ENCODE measurements around the gene TAGAP. TPM values are rescaled to one million over a fixed set of nuclear protein-coding genes. Genes with fewer than 3 reads are reported as not detected.
"Not testable (repeated sequence)": the region's sequence is repeated elsewhere in the genome, so short reads cannot be mapped to it uniquely, and the experiment has no call there.

TAGAP gene
- total RNA-seq, 1 experiment from 2014 or later, result 5.7 TPM

- Histone ChIP-seq H3K36me3 (no peaks in the 10 kb centered on the region), H3K4me3 (no peak overlapping the region), H3K27me3 (replicated peaks) (no peaks in the 10 kb centered on the region), H3K27ac (peak overlapping the region; percentile 48), H3K4me1 (replicated peaks) (peaks cover 65% of the 10 kb centered on the region), H3K9me3 (replicated peaks) (no peaks in the 10 kb centered on the region)
- peak; percentile 70 to 86 for DNase-seq (ENCODE audit: low read depth in 1 of 2, low spot score in 2 of 2)
Measured at GRCh38 chr6:159047891-159048685, 3.3 kb upstream of the TAGAP start.

- no peak overlapping the region for H3K4me3 ChIP-seq
- DNase-seq (ENCODE audit: low read depth in 1 of 2, low spot score in 2 of 2), result no peak
- no peaks in the 10 kb centered on the region for H3K27me3 ChIP-seq (replicated peaks)
Measured at GRCh38 chr6:159045801-159046200, 1.0 kb upstream of the TAGAP start.

DNA sequence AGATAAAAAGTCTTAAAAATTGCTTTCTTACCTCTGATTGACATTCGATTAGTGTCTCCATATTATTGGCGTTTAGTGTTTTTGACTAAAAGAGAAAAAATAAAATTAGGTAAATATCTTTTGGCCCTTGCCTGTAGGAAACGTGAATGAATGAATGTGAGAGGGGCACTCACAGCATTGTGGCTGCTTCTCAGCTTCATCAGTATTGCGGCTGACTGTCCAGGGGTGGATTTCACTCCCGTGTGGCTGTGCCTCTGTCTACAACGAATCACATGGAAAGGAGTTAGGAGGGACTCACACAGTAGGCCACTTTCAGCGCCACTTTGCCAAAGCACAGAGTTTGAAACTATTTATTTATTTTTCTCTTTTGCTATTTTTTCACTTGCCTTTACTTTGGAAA lies 844 bp downstream of the TAGAP start:
- peaks cover 54% of the 10 kb centered on the region for H3K4me1 ChIP-seq (replicated peaks)
- peak in 1 of 2 experiments; percentile 16 for DNase-seq (ENCODE audit: low read depth in 1 of 2, low spot score in 2 of 2)
- no peaks in the 10 kb centered on the region for H3K27me3 ChIP-seq (replicated peaks)
- H3K9me3 ChIP-seq (replicated peaks), result no peaks in the 10 kb centered on the region
- H3K4me3 ChIP-seq, result peak overlapping the region; percentile 31
- H3K36me3 ChIP-seq, result peaks cover 17% of the 10 kb centered on the region
- H3K27ac ChIP-seq, result no peak overlapping the region

More at GRCh38 chr6:159045801-159046200, 1.0 kb upstream of the TAGAP start:
- Histone ChIP-seq H3K36me3 (peaks cover 14% of the 10 kb centered on the region), H3K4me1 (replicated peaks) (peaks cover 61% of the 10 kb centered on the region), H3K27ac (no peak overlapping the region), H3K9me3 (replicated peaks) (no peaks in the 10 kb centered on the region)

- peak in 1 of 2 experiments; percentile 60 for DNase-seq (ENCODE audit: low read depth in 1 of 2, low spot score in 2 of 2)
- Histone ChIP-seq H3K4me3 (no peak overlapping the region), H3K4me1 (replicated peaks) (peaks cover 49% of the 10 kb centered on the region), H3K27me3 (replicated peaks) (no peaks in the 10 kb centered on the region), H3K36me3 (peaks cover 20% of the 10 kb centered on the region), H3K27ac (no peak overlapping the region), H3K9me3 (replicated peaks) (no peaks in the 10 kb centered on the region)
Measured at GRCh38 chr6:159043251-159043650, 1.5 kb downstream of the TAGAP start.

- peaks cover 20% of the 10 kb centered on the region for H3K36me3 ChIP-seq
- H3K9me3 ChIP-seq (replicated peaks), result no peaks in the 10 kb centered on the region
- DNase-seq (ENCODE audit: low read depth in 1 of 2, low spot score in 2 of 2), result no peak
- peaks cover 45% of the 10 kb centered on the region for H3K4me1 ChIP-seq (replicated peaks)
- H3K4me3 ChIP-seq, result no peak overlapping the region
- H3K27me3 ChIP-seq (replicated peaks), result no peaks in the 10 kb centered on the region
- no peak overlapping the region for H3K27ac ChIP-seq
Measured at GRCh38 chr6:159042826-159043181, 2.0 kb downstream of the TAGAP start.

DNA sequence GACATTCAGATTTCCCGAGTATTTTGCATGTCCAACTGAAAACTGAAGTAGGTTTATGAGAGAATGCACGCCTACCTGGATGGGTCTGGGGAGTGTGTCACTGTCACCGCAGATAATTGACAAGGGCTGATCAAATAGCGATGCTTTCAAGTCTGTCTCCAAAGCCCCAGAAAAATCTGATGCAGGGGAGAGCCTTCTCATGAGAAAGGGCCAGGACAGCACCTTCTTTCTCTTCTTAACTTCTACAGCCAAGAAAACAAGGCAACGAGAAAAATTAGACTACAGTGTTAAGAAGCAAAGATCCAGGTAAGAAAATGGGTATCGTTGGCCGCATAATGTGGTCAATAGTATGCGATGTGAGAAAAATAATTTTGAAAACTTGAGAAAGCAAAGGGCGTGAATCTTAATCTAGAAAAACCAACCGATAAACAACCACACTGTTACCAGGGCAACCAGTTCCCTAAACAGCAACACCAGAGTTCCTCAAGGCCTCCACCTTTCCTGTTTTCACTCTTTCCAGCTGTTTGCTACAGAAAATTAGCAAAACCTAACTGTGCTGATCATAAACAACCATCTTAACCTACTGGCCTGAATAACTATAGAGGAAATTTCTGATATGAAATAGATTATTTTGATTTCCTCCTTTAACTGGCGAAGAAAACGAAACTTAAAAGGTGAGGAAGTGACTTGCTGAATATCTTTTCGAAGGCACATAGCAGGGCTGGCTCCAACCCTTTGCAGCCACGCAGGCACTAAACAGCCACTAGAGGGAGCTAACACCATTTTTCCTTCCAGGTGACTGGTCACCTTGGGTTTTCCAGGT lies 2.6 kb downstream of the TAGAP start:
- DNase-seq (ENCODE audit: low read depth in 1 of 2, low spot score in 2 of 2), result peak in 1 of 2 experiments; percentile 63

DNA sequence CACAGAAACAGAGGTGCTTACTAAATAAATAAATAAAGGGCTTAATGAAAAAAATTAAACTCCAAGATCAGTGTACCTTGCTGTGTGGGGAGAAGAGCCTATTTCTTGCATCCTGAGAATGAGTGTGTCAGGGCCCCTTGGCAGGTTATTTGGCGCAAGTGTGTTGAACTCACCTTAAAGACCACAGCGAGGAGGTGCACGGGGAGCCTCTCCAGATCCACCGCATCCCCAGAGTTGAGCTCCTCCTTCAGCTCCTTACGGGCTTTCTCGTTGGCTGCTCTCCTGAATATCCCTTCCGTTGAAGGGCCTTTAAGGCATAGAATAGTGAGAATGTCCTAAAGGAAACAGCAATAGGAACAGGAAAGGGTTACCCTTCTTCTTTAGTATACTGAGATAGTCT lies 3.6 kb downstream of the TAGAP start:
- H3K36me3 ChIP-seq, result peaks cover 20% of the 10 kb centered on the region
- no peak overlapping the region for H3K27ac ChIP-seq
- H3K9me3 ChIP-seq (replicated peaks), result no peaks in the 10 kb centered on the region
- H3K27me3 ChIP-seq (replicated peaks), result no peaks in the 10 kb centered on the region
- no peak for DNase-seq (ENCODE audit: low read depth in 1 of 2, low spot score in 2 of 2)
- H3K4me3 ChIP-seq, result no peak overlapping the region
- H3K4me1 ChIP-seq (replicated peaks), result peaks cover 38% of the 10 kb centered on the region

More for the DNA sequence above, 2.6 kb downstream of the TAGAP start:
- H3K27ac ChIP-seq, result no peak overlapping the region
- peaks cover 39% of the 10 kb centered on the region for H3K4me1 ChIP-seq (replicated peaks)
- no peaks in the 10 kb centered on the region for H3K9me3 ChIP-seq (replicated peaks)
- no peak overlapping the region for H3K4me3 ChIP-seq
- H3K36me3 ChIP-seq, result peaks cover 20% of the 10 kb centered on the region
- no peaks in the 10 kb centered on the region for H3K27me3 ChIP-seq (replicated peaks)

GRCh38 chr6:159039885-159040258 lies 4.9 kb downstream of the TAGAP start:
- Histone ChIP-seq H3K27me3 (replicated peaks) (no peaks in the 10 kb centered on the region), H3K27ac (no peak overlapping the region), H3K36me3 (peaks cover 20% of the 10 kb centered on the region), H3K4me1 (replicated peaks) (peaks cover 30% of the 10 kb centered on the region), H3K4me3 (no peak overlapping the region), H3K9me3 (replicated peaks) (no peaks in the 10 kb centered on the region)
- DNase-seq (ENCODE audit: low read depth in 1 of 2, low spot score in 2 of 2), result no peak

- H3K4me1 ChIP-seq (replicated peaks), result peaks cover 29% of the 10 kb centered on the region
- no peaks in the 10 kb centered on the region for H3K27me3 ChIP-seq (replicated peaks)
- DNase-seq (ENCODE audit: low read depth in 1 of 2, low spot score in 2 of 2), result peak in 1 of 2 experiments; percentile 5
- no peak overlapping the region for H3K27ac ChIP-seq
- peaks cover 20% of the 10 kb centered on the region for H3K36me3 ChIP-seq
- no peaks in the 10 kb centered on the region for H3K9me3 ChIP-seq (replicated peaks)
- no peak overlapping the region for H3K4me3 ChIP-seq
Measured at GRCh38 chr6:159038914-159039884, 5.6 kb downstream of the TAGAP start.

DNA sequence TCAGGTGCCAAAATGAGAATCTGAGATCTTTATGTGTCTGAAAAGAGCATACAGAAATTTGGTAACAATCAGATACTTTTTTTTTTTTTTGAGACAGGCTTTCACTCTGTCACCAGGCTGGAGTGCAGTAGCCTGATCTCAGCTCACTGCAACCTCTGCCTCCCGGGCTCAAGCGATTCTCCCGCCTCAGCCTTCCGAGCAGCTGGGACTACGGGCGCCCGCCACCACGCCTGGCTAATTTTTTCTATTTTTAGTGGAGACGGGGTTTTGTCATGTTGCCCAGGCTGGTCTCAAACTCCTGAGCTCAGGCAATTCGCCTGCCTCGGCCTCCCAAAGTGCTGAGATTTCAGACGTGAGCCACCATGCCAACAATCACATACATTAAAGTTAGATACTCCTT lies 6.5 kb downstream of the TAGAP start:
- H3K9me3 ChIP-seq (replicated peaks); H3K27me3 ChIP-seq (replicated peaks); DNase-seq (ENCODE audit: low read depth in 1 of 2, low spot score in 2 of 2); H3K4me3 ChIP-seq; H3K27ac ChIP-seq: not testable (repeated sequence)
- peaks cover 20% of the 10 kb centered on the region for H3K4me1 ChIP-seq (replicated peaks)
- H3K36me3 ChIP-seq, result peaks cover 20% of the 10 kb centered on the region

- H3K4me3 ChIP-seq, result no peak overlapping the region
- H3K36me3 ChIP-seq, result peaks cover 20% of the 10 kb centered on the region
- peaks cover 15% of the 10 kb centered on the region for H3K4me1 ChIP-seq (replicated peaks)
- H3K9me3 ChIP-seq (replicated peaks), result no peaks in the 10 kb centered on the region
- DNase-seq (ENCODE audit: low read depth in 1 of 2, low spot score in 2 of 2), result no peak
- H3K27ac ChIP-seq, result no peak overlapping the region
- no peaks in the 10 kb centered on the region for H3K27me3 ChIP-seq (replicated peaks)
Measured at GRCh38 chr6:159037756-159038290, 7.0 kb downstream of the TAGAP start.

DNA sequence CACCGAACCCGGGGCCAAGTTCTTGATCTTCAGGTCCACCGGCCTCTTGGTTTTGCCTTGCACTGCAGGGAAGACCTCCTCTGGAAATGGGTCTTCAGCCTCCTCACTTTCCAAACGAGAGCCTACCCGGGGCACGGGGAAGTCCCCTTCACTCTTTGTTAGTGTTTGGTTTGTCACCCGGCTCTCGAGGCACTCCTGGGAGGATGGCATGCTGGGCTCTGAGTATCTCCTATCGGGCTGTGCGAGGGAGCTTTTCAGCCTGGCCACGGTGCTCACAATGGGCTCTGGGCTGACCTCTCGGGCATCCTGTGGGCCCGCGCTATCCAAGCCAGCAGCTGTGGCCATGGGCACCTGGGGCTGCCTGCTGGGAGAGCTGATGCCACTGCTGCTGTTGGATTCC lies 8.1 kb downstream of the TAGAP start:
- H3K4me3 ChIP-seq, result no peak overlapping the region
- H3K9me3 ChIP-seq (replicated peaks), result no peaks in the 10 kb centered on the region
- no peak for DNase-seq (ENCODE audit: low read depth in 1 of 2, low spot score in 2 of 2)
- H3K27ac ChIP-seq, result no peak overlapping the region
- H3K4me1 ChIP-seq (replicated peaks), result peaks cover 14% of the 10 kb centered on the region
- H3K27me3 ChIP-seq (replicated peaks), result no peaks in the 10 kb centered on the region
- peaks cover 14% of the 10 kb centered on the region for H3K36me3 ChIP-seq

DNA sequence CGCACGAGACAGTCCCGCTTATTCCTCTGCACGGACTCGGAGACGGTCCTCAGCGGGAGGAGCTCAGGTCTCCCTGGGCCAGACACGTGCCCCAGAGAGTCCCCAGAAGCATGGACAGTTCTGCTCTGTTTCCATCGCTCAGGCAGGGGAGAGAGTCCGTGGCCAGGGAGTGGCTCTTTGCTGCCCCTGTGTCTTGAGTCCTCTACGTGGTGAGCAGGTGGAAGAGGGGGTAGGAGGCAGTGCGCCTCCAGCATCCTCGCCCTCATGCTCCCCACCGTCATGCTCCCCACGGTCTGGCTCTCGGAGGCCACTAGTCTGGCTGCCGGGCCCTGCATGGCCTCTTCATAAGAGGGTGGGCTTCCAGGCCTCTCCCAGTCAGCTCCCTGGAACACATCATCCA lies 8.9 kb downstream of the TAGAP start:
- Histone ChIP-seq H3K27me3 (replicated peaks) (no peaks in the 10 kb centered on the region), H3K4me1 (replicated peaks) (peaks cover 14% of the 10 kb centered on the region)

More for the DNA sequence above, 8.9 kb downstream of the TAGAP start:
- Histone ChIP-seq H3K36me3 (peaks cover 7% of the 10 kb centered on the region; the same call in 1 of the 2 replicates), H3K27ac (no peak overlapping the region), H3K9me3 (replicated peaks) (no peaks in the 10 kb centered on the region), H3K4me3 (no peak overlapping the region)
- no peak for DNase-seq (ENCODE audit: low read depth in 1 of 2, low spot score in 2 of 2)

All from SJSA1 (cell line).